HUES64 (cell line): ENCODE results near the gene MAP3K7CL.

Experiments
- H3K27ac ChIP-seq: 2 replicates; pipeline ENCODE4 v1.7.0; 2013; ENCODE audit warnings: low read depth, low read length, inconsistent platforms
- H3K27me3 ChIP-seq: 2 replicates; pipeline ENCODE4 v1.6.1; 2013; ENCODE audit warnings: mild to moderate bottlenecking, low read length; ENCODE audit not compliant: insufficient read depth
- H3K36me3 ChIP-seq: 2 replicates; pipeline ENCODE4 v1.6.1; 2013; ENCODE audit warnings: mild to moderate bottlenecking, low read length; ENCODE audit not compliant: insufficient read depth
- H3K4me1 ChIP-seq: 2 replicates; pipeline ENCODE4 v1.6.1; 2013; ENCODE audit warnings: mild to moderate bottlenecking, low read length, moderate library complexity; ENCODE audit not compliant: insufficient read depth
- H3K4me3 ChIP-seq: 2 replicates; pipeline ENCODE4 v1.5.1; 2013; ENCODE audit warnings: mild to moderate bottlenecking, low read length, moderate library complexity
- H3K9ac ChIP-seq: 2 replicates; pipeline ENCODE4 v1.6.1; 2013; ENCODE audit warnings: mild to moderate bottlenecking, low read depth, low read length
- H3K9me3 ChIP-seq: 2 replicates; pipeline ENCODE4 v1.6.1; 2013; ENCODE audit warnings: low read depth, low read length; ENCODE audit not compliant: insufficient read depth
- WGBS: fragments of 150-250, 120-280 bp; methylation state at CpG from one replicate; pipeline ENCODE4 v1.1.7; 2013; ENCODE audit warnings: missing lambda C conversion rate; 5-methylcytosine and 5-hydroxymethylcytosine counted together

The MAP3K7CL gene

GRCh38 chr21:29196670-29197191, 66.3 kb downstream of the MAP3K7CL start:
- Histone ChIP-seq H3K9ac (no peak overlapping the region), H3K9me3 (peaks cover 17% of the 10 kb centered on the region; the same call in 1 of the 2 replicates), H3K4me3 (no peak overlapping the region), H3K27ac (no peak overlapping the region), H3K27me3 (no peaks in the 10 kb centered on the region), H3K36me3 (no peaks in the 10 kb centered on the region), H3K4me1 (peaks cover 20% of the 10 kb centered on the region)
- 92% methylated on average over 2 of the region's 5 CpGs for WGBS

GRCh38 chr21:29201186-29201585, 70.7 kb downstream of the MAP3K7CL start:
- Histone ChIP-seq H3K4me3 (no peak overlapping the region), H3K36me3 (no peaks in the 10 kb centered on the region), H3K4me1 (0 out of 2 replicates have a peak, but pooled peaks cover under 1% of the 10 kb centered on the region), H3K27ac (no peak overlapping the region), H3K9me3 (peaks cover 17% of the 10 kb centered on the region; the same call in 1 of the 2 replicates), H3K9ac (no peak overlapping the region), H3K27me3 (no peaks in the 10 kb centered on the region)

- H3K4me3 ChIP-seq: no peak overlapping the region
- no peak overlapping the region for H3K27ac ChIP-seq
- H3K9me3 ChIP-seq: peaks cover 16% of the 10 kb centered on the region; the same call in 1 of the 2 replicates
- no peaks in the 10 kb centered on the region for H3K27me3 ChIP-seq
- 93% methylated on average over 5 of the region's 5 CpGs for WGBS
- H3K9ac ChIP-seq: no peak overlapping the region
- H3K36me3 ChIP-seq: no peaks in the 10 kb centered on the region
- no peaks in the 10 kb centered on the region for H3K4me1 ChIP-seq
Observed at GRCh38 chr21:29205009-29205408, 74.6 kb downstream of the MAP3K7CL start.

GRCh38 chr21:29205988-29206387, 75.5 kb downstream of the MAP3K7CL start:
- WGBS: 97% methylated on average over 3 of the region's 3 CpGs
- Histone ChIP-seq H3K4me1 (no peaks in the 10 kb centered on the region), H3K9ac (no peak overlapping the region), H3K27ac (no peak overlapping the region), H3K36me3 (no peaks in the 10 kb centered on the region), H3K4me3 (no peak overlapping the region), H3K9me3 (peaks cover 8% of the 10 kb centered on the region; the same call in 1 of the 2 replicates), H3K27me3 (no peaks in the 10 kb centered on the region)

- no peak overlapping the region for H3K27ac ChIP-seq
Observed at GRCh38 chr21:29206445-29206844, 76.0 kb downstream of the MAP3K7CL start.

GRCh38 chr21:29207201-29207600, 76.8 kb downstream of the MAP3K7CL start:
- Histone ChIP-seq H3K27me3 (no peaks in the 10 kb centered on the region), H3K9ac (no peak overlapping the region), H3K4me3 (no peak overlapping the region), H3K9me3 (no peaks in the 10 kb centered on the region; the same call in 1 of the 2 replicates), H3K36me3 (no peaks in the 10 kb centered on the region), H3K27ac (no peak overlapping the region), H3K4me1 (no peaks in the 10 kb centered on the region)
- WGBS: 98% methylated on average over 3 of the region's 3 CpGs

More at GRCh38 chr21:29206445-29206844, 76.0 kb downstream of the MAP3K7CL start:
- H3K4me1 ChIP-seq: no peaks in the 10 kb centered on the region
- H3K9ac ChIP-seq: no peak overlapping the region
- 98% methylated on average over 4 of the region's 4 CpGs for WGBS
- H3K36me3 ChIP-seq: no peaks in the 10 kb centered on the region
- H3K4me3 ChIP-seq: no peak overlapping the region
- H3K9me3 ChIP-seq: peaks cover 3% of the 10 kb centered on the region; the same call in 1 of the 2 replicates
- no peaks in the 10 kb centered on the region for H3K27me3 ChIP-seq

GRCh38 chr21:29208044-29208681, 77.7 kb downstream of the MAP3K7CL start:
- no peak overlapping the region for H3K4me3 ChIP-seq

GRCh38 chr21:29208682-29209059, 78.2 kb downstream of the MAP3K7CL start:
- no peaks in the 10 kb centered on the region for H3K27me3 ChIP-seq
- H3K4me1 ChIP-seq: no peaks in the 10 kb centered on the region
- H3K9me3 ChIP-seq: no peaks in the 10 kb centered on the region
- no peak overlapping the region for H3K27ac ChIP-seq
- no peak overlapping the region for H3K4me3 ChIP-seq
- no peaks in the 10 kb centered on the region for H3K36me3 ChIP-seq
- 90% methylated on average over 1 of the region's 1 CpG for WGBS
- H3K9ac ChIP-seq: no peak overlapping the region

More at GRCh38 chr21:29208044-29208681, 77.7 kb downstream of the MAP3K7CL start:
- Histone ChIP-seq H3K4me1 (no peaks in the 10 kb centered on the region), H3K36me3 (no peaks in the 10 kb centered on the region), H3K9ac (no peak overlapping the region), H3K27me3 (no peaks in the 10 kb centered on the region), H3K9me3 (no peaks in the 10 kb centered on the region), H3K27ac (no peak overlapping the region)
- WGBS: 81% methylated on average over 7 of the region's 9 CpGs

- Histone ChIP-seq H3K9ac (no peak overlapping the region), H3K36me3 (no peaks in the 10 kb centered on the region)
Observed at GRCh38 chr21:29209696-29210095, 79.3 kb downstream of the MAP3K7CL start.

GRCh38 chr21:29211205-29211604, 80.8 kb downstream of the MAP3K7CL start:
- Histone ChIP-seq H3K9me3 (no peaks in the 10 kb centered on the region), H3K9ac (no peak overlapping the region), H3K4me3 (no peak overlapping the region), H3K4me1 (no peaks in the 10 kb centered on the region), H3K36me3 (no peaks in the 10 kb centered on the region), H3K27me3 (no peaks in the 10 kb centered on the region), H3K27ac (no peak overlapping the region)

More at GRCh38 chr21:29209696-29210095, 79.3 kb downstream of the MAP3K7CL start:
- no peaks in the 10 kb centered on the region for H3K27me3 ChIP-seq
- no peaks in the 10 kb centered on the region for H3K9me3 ChIP-seq
- H3K4me1 ChIP-seq: no peaks in the 10 kb centered on the region
- no peak overlapping the region for H3K4me3 ChIP-seq
- no peak overlapping the region for H3K27ac ChIP-seq

GRCh38 chr21:29212446-29212845, 82.0 kb downstream of the MAP3K7CL start:
- Histone ChIP-seq H3K4me3 (no peak overlapping the region), H3K4me1 (no peaks in the 10 kb centered on the region), H3K27me3 (no peaks in the 10 kb centered on the region), H3K9me3 (no peaks in the 10 kb centered on the region), H3K36me3 (no peaks in the 10 kb centered on the region), H3K9ac (no peak overlapping the region), H3K27ac (no peak overlapping the region)
- WGBS: 92% methylated on average over 7 of the region's 7 CpGs
